H9 (cell line): ENCODE data around the gene RXRB. TPM values are rescaled to one million over a fixed set of nuclear protein-coding genes. Genes with fewer than 3 reads are reported as not detected.

Experiments
- DNase-seq: peaks from one replicate; pipeline ENCODE4 v3.0.0-alpha.2; 2017
- H2AFZ ChIP-seq: one replicate; pipeline ENCODE4 v1.6.1; 2013; ENCODE audit warnings: mild to moderate bottlenecking, low read length, control low read depth, moderate library complexity
- H2AK5ac ChIP-seq: 2 replicates; pipeline ENCODE4 v1.6.1; 2013; ENCODE audit warnings: low read length, control low read depth, mixed read lengths; ENCODE audit not compliant: insufficient read length
- H2BK120ac ChIP-seq: one replicate; pipeline ENCODE4 v1.6.1; 2013; ENCODE audit warnings: low read depth, mild to moderate bottlenecking, low read length, control low read depth, inconsistent platforms; ENCODE audit not compliant: poor library complexity, severe bottlenecking
- H2BK12ac ChIP-seq: 2 replicates; pipeline ENCODE4 v1.6.1; 2013; ENCODE audit warnings: low read length, control low read depth, mixed read lengths, low read depth; ENCODE audit not compliant: insufficient read length
- H2BK15ac ChIP-seq: 2 replicates; pipeline ENCODE4 v1.6.1; 2013; ENCODE audit warnings: low read depth, low read length, control low read depth
- H2BK20ac ChIP-seq: one replicate; pipeline ENCODE4 v1.6.1; 2013; ENCODE audit warnings: low read depth, mild to moderate bottlenecking, low read length, control low read depth, inconsistent platforms; ENCODE audit not compliant: poor library complexity, severe bottlenecking
- H2BK5ac ChIP-seq: 2 replicates; pipeline ENCODE4 v1.6.1; 2013; ENCODE audit warnings: low read length, control low read depth, mixed read lengths; ENCODE audit not compliant: insufficient read length
- H3K14ac ChIP-seq: 2 replicates; pipeline ENCODE4 v1.6.1; 2013; ENCODE audit warnings: low read length, control low read depth; ENCODE audit not compliant: insufficient read depth
- H3K18ac ChIP-seq: 2 replicates; pipeline ENCODE4 v1.6.1; 2013; ENCODE audit warnings: low read depth, mild to moderate bottlenecking, mixed read lengths, low read length, control low read depth; ENCODE audit not compliant: insufficient read length
- H3K23ac ChIP-seq: 2 replicates; pipeline ENCODE4 v1.6.1; 2013; ENCODE audit warnings: low read length, control low read depth, mixed read lengths, low read depth; ENCODE audit not compliant: insufficient read length
- H3K23me2 ChIP-seq: 2 replicates; pipeline ENCODE4 v1.6.1; 2013; ENCODE audit warnings: low read depth, mild to moderate bottlenecking, mixed read lengths, low read length, control low read depth; ENCODE audit not compliant: insufficient read length, poor library complexity, severe bottlenecking
- H3K27ac ChIP-seq: 2 replicates; pipeline ENCODE4 v1.5.1; 2013; ENCODE audit warnings: low read length, control low read depth, mixed read lengths, low read depth; ENCODE audit not compliant: insufficient read length
- H3K27me3 ChIP-seq: 2 replicates; pipeline ENCODE4 v1.6.1; 2013; ENCODE audit warnings: low read length, control low read depth, inconsistent platforms; ENCODE audit not compliant: insufficient read depth
- H3K4ac ChIP-seq: 2 replicates; pipeline ENCODE4 v1.6.1; 2013; ENCODE audit warnings: low read depth, mild to moderate bottlenecking, control low read depth, inconsistent platforms, low read length, moderate library complexity
- H3K4me1 ChIP-seq: 2 replicates; pipeline ENCODE4 v1.6.1; 2013; ENCODE audit warnings: low read length, control low read depth, inconsistent platforms; ENCODE audit not compliant: insufficient read depth
- H3K4me2 ChIP-seq: 2 replicates; pipeline ENCODE4 v1.6.1; 2013; ENCODE audit warnings: low read length, control low read depth, mixed read lengths; ENCODE audit not compliant: insufficient read length, insufficient read depth
- H3K56ac ChIP-seq: 2 replicates; pipeline ENCODE4 v1.6.1; 2013; ENCODE audit warnings: low read depth, mild to moderate bottlenecking, mixed read lengths, low read length, control low read depth; ENCODE audit not compliant: insufficient read length
- H3K79me1 ChIP-seq: 2 replicates; pipeline ENCODE4 v1.6.1; 2013; ENCODE audit warnings: low read depth, mild to moderate bottlenecking, moderate library complexity, low read length, control low read depth, inconsistent platforms; ENCODE audit not compliant: insufficient read depth, poor library complexity, severe bottlenecking
- H3K79me2 ChIP-seq: 2 replicates; pipeline ENCODE4 v1.6.1; 2013; ENCODE audit warnings: low read length, control low read depth, inconsistent platforms; ENCODE audit not compliant: insufficient read depth
- H3K9ac ChIP-seq: 2 replicates; pipeline ENCODE4 v1.6.1; 2013; ENCODE audit warnings: low read length, control low read depth, mixed read lengths; ENCODE audit not compliant: insufficient read length; ENCODE audit errors: extremely low read depth
- H3K9me3 ChIP-seq: one replicate; pipeline ENCODE4 v1.6.1; 2013; ENCODE audit warnings: low read depth, low read length, inconsistent platforms; ENCODE audit not compliant: control insufficient read depth
- H3T11ph ChIP-seq: one replicate; pipeline ENCODE4 v1.6.1; 2013; ENCODE audit warnings: mild to moderate bottlenecking, low read length, control low read depth, inconsistent platforms
- H4K20me1 ChIP-seq: one replicate; pipeline ENCODE4 v1.6.1; 2013; ENCODE audit not compliant: control insufficient read depth, insufficient read length, insufficient read depth
- H4K5ac ChIP-seq: 2 replicates; pipeline ENCODE4 v1.6.1; 2013; ENCODE audit warnings: low read depth, mild to moderate bottlenecking, mixed read lengths, low read length, control low read depth; ENCODE audit not compliant: insufficient read length
- H4K8ac ChIP-seq: replicated peaks from 2 replicates; pipeline ENCODE4 v1.6.1; 2013; ENCODE audit warnings: low read length, control low read depth, mixed read lengths, low read depth; ENCODE audit not compliant: insufficient read length
- H4K91ac ChIP-seq: 2 replicates; pipeline ENCODE4 v1.6.1; 2013; ENCODE audit warnings: low read depth, mild to moderate bottlenecking, moderate library complexity, mixed read lengths, low read length, control low read depth; ENCODE audit not compliant: insufficient read length
- H3K27ac Mint-ChIP-seq, 3 experiments: 2 replicates in 2 of 3; 3 replicates in 1 of 3; pipeline ENCODE4 v1.8.0; 2020 to 2021; ENCODE audit warnings: mixed read lengths in 3 of 3, mild to moderate bottlenecking in 1 of 3, moderate library complexity in 1 of 3
- H3K27me3 Mint-ChIP-seq: 2 replicates; pipeline ENCODE4 v1.8.0; 2021; ENCODE audit warnings: low read depth, mild to moderate bottlenecking, moderate library complexity, mixed read lengths
- H3K36me3 Mint-ChIP-seq, 3 experiments: 2 replicates in 2 of 3; 3 replicates in 1 of 3; pipeline ENCODE4 v1.8.0; 2020 to 2021; ENCODE audit warnings: low read depth in 3 of 3, mixed read lengths in 3 of 3; ENCODE audit not compliant: insufficient read depth in 1 of 3
- H3K4me1 Mint-ChIP-seq, 2 experiments: 2 replicates each; pipeline ENCODE4 v1.8.0; 2020; ENCODE audit warnings: mixed read lengths in 2 of 2
- H3K4me3 Mint-ChIP-seq, 2 experiments: 2 replicates in 1 of 2; 3 replicates in 1 of 2; pipeline ENCODE4 v1.8.0; 2020 to 2021; ENCODE audit warnings: mild to moderate bottlenecking in 2 of 2, mixed read lengths in 2 of 2, moderate library complexity in 1 of 2
- H3K9me3 Mint-ChIP-seq, 2 experiments: 2 replicates in 1 of 2; 3 replicates in 1 of 2; pipeline ENCODE4 v1.8.0; 2020; ENCODE audit warnings: mild to moderate bottlenecking in 2 of 2, mixed read lengths in 2 of 2, moderate library complexity in 1 of 2
- WGBS: extraction: QIAGEN DNeasy Blood & Tissue Kit; methylation state at CpG from one replicate; pipeline ENCODE4 v1.1.7; 2013; ENCODE audit warnings: missing lambda C conversion rate, low lambda C conversion rate, mixed read lengths; ENCODE audit not compliant: insufficient read length; ENCODE audit errors: extremely low coverage; 5-methylcytosine and 5-hydroxymethylcytosine counted together
- total RNA-seq: library from RNA; stranded (reverse); gene quantifications from 2 replicates; pipeline ENCODE4 v1.2.1, GENCODE V29; 2021
- TF ChIP-seq, protein P1 (sequence below): fragments of 200-600 bp; sonication (generic); conservative IDR thresholded peaks from 3 replicates; pipeline ENCODE4 v1.8.0; 2021; ENCODE audit warnings: antibody characterized with exemption, mild to moderate bottlenecking

Gene RXRB
- total RNA-seq, 1 experiment from 2014 or later: 14.8 TPM

DNA sequence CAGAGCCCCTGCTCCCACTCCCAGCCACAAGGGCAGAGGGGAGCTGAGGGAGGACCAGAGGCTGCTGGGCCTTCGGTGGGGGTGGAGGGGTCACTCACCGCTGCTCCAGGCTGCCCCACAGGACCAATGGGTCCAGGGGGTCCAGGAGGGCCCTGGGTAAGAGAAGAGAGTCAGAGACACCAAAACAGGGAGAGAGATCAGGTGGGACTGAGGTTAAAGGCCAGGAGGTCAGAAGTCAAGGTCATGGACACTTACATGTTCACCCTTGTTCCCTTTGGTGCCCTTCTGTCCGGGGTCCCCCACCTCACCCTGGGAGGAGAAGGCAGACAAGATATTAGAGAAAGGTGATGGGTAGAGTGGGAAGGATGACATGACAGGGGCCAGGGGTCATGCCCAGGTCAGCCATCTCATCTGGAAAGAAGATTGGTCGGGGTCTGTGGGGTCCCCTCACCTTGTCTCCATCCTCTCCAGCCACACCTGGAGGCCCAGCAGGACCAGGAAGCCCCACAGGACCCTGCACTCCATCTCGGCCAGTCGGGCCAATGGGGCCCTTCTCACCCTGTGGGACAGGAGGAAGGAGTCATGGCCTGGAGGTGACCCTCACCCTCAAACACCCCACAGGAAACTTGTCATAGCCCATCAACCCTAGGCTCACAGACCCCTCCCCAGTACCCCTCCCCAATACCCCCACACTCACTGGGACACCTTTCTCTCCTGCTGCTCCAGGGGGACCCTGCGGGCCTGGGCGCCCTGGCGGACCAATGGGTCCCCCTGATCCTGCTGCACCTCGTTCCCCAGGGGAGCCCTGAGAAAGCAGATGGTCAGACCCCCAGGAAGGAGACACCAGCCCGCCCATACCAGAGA, 29.2 kb downstream of the RXRB start:
- Histone ChIP-seq H3K56ac (no peak overlapping the region), H2BK120ac (no peak overlapping the region), H3K23ac (no peak overlapping the region), H3K79me2 (no peaks in the 10 kb centered on the region), H4K8ac (no peak overlapping the region), H2BK20ac (no peak overlapping the region), H3K79me1 (no peaks in the 10 kb centered on the region), H2BK12ac (no peak overlapping the region), H3T11ph (no peak overlapping the region), H3K18ac (no peak overlapping the region), H2BK5ac (no peak overlapping the region), H3K4me2 (no peak overlapping the region), H3K27me3 (no peaks in the 10 kb centered on the region), H3K4me1 (no peaks in the 10 kb centered on the region), H3K23me2 (no peaks in the 10 kb centered on the region), H3K4ac (no peak overlapping the region), H4K20me1 (peaks cover 3% of the 10 kb centered on the region), H2BK15ac (no peak overlapping the region), H2AK5ac (no peak overlapping the region), H4K5ac (no peak overlapping the region), H3K14ac (no peak overlapping the region), H3K9me3 (no peaks in the 10 kb centered on the region), H2AFZ (no peak overlapping the region), H3K9ac (no peak overlapping the region), H4K91ac (no peak overlapping the region), H3K27ac (no peak overlapping the region)
- TF ChIP-seq, protein P1, sequence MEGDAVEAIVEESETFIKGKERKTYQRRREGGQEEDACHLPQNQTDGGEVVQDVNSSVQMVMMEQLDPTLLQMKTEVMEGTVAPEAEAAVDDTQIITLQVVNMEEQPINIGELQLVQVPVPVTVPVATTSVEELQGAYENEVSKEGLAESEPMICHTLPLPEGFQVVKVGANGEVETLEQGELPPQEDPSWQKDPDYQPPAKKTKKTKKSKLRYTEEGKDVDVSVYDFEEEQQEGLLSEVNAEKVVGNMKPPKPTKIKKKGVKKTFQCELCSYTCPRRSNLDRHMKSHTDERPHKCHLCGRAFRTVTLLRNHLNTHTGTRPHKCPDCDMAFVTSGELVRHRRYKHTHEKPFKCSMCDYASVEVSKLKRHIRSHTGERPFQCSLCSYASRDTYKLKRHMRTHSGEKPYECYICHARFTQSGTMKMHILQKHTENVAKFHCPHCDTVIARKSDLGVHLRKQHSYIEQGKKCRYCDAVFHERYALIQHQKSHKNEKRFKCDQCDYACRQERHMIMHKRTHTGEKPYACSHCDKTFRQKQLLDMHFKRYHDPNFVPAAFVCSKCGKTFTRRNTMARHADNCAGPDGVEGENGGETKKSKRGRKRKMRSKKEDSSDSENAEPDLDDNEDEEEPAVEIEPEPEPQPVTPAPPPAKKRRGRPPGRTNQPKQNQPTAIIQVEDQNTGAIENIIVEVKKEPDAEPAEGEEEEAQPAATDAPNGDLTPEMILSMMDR: no peak
- Mint-ChIP-seq H3K27ac (no peak overlapping the region), H3K4me1 (peaks cover 4 to 8% of the 10 kb centered on the region in 2 experiments), H3K27me3 (peaks cover 25% of the 10 kb centered on the region), H3K4me3 (no peak overlapping the region), H3K36me3 (no peaks in the 10 kb centered on the region), H3K9me3 (no peaks in the 10 kb centered on the region)
- WGBS: no CpG with 5 or more reads among the region's 11 CpGs
- no peak for DNase-seq
